GM18861 (cell line): ENCODE data around the gene DPEP1.
"Not testable (repeated sequence)": the region's sequence is repeated elsewhere in the genome, so short reads cannot be mapped to it uniquely, and the experiment has no call there.

Source experiments
- ATAC-seq: cut with Tn5 transposase; IDR thresholded peaks from one replicate; pipeline ENCODE4 v1.9.1; 2021; ENCODE audit not compliant: unreplicated experiment

The DPEP1 gene

DNA sequence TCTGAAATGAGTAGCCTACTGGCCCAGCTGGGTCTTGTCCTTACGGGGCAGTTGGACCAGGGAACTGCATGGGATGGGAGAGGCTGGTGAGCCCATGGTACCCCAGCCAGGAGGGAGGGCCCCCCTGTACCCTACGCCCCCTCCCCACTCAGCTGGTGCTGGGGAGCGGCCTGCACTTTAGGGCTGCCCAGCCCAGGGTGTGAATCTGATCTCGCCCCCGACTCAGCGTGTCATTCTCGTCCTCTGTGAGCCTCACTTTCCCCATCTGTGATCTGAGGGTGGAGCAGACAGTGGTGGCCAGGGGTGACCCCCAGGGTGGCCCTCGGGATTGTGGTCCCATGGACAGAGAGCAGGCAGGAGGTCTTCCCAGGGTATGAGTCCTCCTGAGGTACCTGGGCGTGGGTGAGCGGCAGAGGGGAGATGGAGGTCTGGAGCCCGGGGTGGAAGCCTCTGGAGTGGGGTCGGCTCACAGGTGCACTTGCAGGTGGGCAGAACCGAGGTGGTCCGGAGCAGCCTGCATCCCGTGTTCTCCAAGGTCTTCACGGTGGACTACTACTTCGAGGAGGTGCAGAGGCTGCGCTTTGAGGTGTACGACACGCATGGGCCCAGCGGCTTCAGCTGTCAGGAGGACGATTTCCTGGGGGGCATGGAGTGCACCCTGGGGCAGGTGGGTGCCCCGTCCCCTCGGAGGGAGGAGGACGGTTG, 36.2 kb upstream of the DPEP1 start:
- ATAC-seq, result no peak

DNA sequence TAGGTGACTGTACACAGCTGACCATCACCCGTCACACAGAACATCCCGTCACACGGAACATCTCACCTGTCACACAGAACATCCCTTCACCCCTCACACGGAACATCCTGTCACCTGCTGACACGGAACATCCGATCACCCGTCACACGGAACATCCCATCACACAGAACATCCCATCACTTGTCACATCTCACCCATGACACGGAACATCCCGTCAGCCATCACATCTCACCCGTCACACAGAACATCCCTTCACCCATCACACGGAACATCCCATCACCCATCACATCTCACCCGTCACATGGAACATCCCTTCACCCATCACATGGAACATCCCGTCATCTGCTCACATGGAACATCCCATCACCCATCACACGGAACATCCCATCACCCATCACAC, 34.1 kb upstream of the DPEP1 start:
- ATAC-seq, result no peak

DNA sequence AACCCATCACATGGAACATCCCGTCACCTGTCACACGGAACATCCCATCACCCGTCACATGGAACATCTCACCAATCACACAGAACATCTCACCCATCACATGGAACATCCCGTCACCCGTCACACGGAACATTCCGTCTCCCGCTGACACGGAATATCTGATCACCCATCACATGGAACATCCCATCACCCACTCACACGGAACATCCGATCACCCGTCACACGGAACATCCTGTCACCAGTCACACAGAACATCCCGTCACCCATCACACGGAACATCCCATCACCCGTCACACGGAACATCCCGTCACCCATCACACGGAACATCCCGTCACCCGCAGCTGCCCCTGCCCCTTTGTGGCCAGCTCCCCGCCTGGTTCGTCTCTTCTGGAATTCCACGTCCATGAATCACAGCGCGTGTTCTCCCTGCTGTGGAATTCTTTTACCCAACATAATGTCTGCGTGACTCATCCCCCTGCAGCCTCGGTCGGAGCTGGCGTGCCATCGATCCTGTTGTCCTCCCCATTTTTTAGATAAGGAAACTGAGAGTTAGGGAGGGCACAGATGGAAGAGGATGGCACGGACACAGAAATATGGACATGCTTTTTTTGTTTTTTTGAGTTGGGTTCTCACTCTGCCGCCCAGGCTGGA, 32.3 kb upstream of the DPEP1 start:
- ATAC-seq, result no peak

DNA sequence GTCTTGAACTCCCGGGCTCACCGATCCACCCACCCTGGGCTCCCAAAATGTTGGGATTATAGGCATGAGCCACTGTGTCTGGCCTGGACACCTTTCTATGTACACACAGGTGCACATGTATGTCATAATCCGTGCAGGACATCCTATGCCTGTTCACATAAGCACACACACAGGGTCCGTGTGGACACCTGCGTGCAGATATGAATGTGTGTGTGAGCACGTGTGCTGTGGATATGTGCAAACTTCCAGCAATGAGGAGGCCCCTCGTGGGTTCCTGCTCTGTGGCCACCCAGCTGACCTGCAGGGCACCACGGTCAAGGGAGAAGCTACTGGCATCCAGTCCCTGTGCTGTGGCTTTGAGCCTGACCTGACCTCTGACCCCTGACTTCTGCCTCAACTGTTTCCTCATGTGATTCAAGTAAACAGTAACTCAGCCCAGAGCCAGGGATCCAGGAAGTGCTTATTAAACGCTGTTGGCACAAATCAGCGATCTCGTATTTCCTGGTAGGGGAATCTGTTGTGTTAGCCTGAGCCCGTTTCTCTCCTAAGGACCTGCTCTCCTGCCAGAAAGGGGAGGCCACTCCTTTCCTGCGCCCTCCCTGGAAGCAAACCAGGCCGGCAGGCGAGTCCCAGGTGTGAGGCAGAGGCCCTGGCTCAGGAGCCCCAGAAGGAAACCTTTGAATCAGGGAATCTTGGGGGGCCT, 31.4 kb upstream of the DPEP1 start:
- no peak for ATAC-seq

DNA sequence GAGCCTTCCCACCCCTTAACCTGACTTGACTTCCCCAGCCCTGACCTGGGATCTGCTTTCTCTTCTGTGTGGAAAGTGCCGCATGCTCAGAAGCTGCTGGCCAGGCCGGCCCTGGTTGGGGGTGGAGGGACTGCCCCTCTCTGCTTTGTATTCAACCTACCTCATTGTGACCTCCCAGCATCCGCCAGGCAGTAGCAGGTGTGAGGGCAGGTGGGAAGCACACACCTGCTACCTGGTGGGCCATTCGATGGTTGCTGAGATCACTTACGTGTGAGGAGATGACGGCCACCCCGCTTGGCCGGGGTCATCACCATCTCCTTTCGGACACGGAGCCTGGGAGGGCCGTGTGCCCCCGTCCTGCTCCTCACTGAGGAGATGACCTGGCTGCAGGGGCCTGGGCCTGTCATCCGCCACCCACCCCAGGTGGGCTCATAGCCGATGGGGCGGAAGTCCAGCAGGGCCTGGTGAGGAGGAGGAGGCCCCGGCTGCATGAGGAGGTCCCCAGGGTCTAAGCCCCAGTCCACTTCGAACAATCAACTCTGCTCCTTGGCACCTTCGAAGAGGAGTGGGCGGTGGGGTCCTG, 30.7 kb upstream of the DPEP1 start:
- ATAC-seq, result no peak

DNA sequence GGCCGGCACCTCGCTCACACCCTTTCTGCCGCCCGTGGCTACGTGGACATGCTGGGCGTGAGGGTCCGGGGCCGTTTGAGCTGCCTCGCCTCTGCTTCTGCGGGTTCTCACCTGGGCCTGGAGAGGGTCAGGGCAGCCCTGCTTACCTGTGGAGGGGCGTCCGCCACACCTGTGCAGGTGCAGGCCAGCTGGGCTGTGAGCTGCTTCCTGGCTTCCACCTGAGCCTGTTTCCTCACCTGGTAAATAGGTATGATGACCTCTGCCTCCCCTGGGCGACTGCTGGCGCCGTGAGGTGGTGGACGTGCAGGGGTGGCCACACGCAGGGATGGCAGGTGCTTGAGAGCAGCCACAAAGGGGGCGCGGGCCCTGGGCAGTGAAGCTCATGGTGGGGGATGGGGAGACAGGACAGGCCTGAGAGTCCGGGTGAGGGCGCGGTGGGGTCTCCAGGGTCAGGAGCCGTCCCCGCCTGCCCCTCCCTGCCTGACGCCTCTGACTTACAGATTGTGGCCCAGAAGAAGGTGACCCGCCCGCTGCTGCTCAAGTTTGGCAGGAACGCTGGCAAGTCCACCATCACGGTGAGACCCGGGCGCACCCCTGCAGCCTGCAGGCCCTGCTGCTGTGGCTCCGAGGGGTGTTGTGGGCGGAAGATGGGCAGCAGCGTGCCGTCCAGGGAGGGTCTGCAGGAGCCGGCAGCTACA, 30.1 kb upstream of the DPEP1 start:
- no peak for ATAC-seq

DNA sequence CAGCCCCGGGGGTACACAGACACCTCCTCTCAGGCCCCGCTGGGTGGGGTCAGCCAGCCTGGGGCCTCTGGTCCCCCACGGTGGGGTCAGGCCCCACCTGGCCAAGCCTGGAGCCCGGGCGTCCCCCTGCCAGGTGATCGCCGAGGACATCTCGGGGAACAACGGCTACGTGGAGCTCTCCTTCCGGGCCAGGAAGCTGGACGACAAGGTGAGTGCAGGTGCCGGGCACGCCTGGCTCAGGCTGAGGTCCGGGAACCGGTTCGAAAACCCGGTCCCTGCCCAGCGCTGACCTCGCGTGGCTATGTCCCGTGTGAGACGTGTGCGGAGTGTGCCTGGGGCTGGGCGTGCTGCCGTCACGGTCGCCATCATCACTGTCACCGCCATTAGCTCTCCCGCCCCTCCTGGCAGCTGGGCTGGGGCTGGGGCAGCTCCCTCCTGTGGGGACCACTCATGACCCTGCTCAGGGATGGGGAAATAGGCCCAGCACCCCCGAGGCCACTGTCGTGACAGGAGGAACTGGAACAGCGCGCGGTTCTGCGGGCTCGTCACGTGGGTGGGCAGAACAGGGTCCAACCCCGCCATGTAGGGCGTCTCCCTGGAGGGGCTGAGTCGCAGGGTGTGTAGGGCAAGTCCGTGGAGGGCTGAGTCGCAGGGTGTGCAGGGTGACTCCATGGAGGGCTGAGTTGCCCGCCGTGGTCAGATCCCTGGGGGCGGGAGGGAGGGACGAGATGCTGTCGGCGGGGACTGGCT, 29.4 kb upstream of the DPEP1 start:
- ATAC-seq, result no peak

DNA sequence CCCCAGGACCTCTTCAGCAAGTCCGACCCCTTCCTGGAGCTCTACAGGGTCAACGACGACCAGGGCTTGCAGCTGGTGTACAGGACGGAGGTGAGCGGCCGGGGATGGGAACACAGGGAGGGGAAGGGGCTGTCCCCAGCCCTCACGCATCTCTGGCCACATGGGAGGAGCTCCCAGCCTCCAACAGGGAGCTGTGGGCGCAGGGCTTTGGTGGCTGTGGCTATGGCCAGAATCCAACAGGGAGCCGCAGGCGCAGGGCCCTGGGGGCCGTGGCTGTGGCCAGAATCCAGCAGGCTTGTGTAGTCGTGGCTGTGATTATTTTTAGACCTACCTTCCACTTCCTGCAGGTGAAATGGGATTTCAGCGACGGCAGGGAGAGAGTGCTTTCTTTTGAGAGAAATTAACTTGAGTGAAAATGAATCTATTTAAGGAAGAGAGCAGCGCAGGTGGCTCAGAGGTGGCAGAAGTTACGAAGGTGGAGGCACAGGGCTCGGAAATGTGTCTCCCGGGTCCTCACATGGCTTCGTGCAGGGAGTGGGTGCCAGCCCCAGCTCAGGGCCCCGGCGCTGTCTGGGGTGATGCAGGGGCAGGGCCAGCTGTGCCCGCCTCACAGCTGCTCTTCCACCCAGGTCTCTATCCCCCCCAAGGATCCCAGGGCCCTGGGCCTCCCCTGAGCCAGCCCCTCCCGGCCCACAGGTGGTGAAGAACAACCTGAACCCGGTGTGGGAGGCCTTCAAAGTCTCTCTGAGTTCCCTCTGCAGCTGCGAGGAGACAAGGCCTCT, 28.5 kb upstream of the DPEP1 start:
- ATAC-seq, result no peak

DNA sequence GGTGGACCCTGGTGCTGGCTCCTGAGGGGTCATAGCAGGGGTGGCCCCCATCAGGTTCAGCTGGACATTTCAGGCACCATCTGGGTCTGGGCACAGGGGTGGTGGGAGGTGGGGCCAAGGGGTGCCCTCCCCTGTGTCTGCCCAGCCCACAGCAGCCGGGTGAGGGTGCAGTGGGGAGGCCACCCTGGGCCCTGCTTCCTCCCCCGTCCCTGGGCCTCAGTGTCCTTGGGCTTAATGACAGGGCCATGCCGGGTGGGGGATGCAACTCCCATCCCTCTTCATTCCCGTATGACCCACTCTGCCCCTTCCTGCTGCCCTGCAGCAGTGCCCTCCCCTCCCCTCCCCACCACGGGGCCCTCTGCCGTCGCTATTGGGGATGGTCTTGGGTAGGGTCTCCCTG, 27.2 kb upstream of the DPEP1 start:
- ATAC-seq, result no peak

DNA sequence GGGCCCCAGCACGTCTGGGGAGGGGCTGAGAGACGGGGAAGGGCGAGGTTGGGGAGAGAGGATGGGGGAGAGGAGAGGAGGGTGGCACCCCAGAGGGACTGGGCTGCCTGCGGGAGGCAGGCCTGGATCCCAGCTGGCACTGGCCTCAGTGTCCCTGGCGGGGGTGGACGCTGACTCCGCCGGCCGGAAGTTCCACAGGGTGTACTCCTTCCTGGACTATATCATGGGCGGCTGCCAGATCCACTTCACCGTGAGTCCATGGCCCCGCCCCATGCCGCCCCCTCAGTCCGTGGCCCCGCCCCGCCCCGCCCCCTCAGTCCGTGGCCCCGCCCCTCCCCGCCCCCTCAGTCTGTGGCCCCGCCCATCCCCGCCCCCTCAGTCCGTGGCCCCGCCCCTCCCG, 26.6 kb upstream of the DPEP1 start:
- ATAC-seq, result no peak

DNA sequence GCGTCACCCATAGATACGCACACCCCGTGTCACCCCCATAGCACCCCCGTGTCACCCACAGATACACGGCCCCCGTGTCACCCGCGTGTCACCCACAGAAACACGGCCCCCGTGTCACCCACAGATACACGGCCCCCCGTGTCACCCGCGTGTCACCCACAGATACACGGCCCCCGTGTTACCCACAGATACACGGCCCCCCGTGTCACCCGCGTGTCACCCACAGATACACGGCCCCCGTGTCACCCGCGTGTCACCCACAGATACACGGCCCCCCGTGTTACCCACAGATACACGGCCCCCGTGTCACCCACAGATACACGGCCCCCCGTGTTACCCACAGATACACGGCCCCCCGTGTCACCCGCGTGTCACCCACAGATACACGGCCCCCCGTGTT, 25.8 kb upstream of the DPEP1 start:
- ATAC-seq, result not testable (repeated sequence)

DNA sequence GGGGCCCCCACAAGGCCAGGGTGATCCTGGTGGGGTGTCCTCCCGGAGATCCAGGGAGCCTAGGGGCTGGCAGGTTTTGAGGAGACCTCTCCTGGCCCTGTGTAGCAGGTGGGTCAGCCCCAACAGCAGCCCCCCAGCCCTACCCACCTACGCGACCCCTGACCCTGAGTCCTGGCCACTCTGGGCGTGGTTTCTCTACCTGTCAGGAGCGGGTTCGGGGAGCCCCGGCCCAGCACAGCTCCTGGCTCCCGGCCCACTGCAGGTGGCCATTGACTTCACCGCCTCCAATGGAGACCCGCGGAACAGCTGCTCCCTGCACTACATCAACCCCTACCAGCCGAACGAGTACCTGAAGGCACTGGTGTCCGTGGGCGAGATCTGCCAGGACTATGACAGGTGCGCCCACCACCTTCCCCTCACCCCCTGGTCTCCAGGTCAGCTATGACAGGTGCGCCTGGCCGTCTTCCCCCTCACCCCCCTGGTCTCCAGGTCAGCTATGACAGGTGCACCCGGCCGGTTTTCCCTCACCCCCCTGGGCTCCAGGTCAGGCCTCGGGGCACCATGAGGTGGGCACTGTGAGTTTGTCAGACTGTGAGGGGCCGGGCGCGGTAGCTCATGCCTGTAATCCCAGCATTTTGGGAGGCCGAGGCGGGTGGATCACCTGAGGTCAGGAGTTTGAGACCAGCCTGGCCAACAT, 24.9 kb upstream of the DPEP1 start:
- ATAC-seq, result no peak

DNA sequence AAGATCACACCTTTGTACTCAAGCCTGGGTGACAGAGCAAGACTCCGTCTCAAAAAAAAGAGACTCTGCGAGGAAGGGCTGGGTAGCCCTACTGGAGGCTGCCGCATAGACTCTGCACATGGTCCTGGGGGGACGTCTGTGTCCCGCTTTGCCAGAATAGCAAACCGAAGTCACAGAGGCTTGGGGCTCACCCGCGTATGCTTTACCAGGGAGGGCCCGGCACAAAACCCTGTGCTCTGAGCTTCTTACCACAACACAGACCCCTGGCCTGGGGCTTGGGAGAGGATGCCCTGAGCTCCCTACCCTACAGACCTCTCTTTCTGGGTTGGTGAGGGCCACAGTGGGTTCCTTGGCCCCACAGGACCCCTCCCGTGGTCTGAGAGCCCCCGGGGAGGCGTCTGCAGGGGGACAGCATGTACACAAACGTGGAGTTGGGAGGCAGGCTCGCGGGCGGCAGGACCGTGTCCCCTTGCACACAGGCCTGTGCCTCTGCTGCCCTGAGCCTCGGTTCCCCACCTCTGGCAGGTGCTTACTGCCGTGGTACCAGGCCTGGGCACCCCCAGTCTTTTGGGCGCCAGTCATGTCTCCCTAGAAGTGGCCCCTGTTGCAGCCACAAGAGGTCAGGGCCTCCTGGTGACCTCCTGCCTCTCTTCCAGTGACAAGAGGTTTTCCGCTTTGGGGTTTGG, 24.1 kb upstream of the DPEP1 start:
- no peak for ATAC-seq

DNA sequence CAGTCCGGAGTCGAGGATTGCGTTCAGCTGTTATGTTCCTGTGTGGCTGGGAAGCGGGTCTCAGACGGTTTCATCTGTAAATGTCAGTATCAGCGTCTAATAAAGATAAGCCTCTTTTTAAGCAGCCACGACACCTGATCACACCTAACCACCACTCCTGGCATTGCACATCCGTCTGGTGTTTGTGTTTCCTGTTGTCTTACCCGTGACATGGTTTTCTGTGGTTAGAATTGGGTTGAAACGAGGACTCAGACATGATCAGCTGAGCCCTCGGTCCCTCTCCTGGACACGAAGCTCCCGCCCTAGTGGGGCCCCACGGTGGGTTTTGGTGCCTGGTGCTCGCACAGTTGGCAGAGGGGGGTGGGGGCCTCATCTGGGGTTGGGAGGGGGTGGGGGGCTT, 19.6 kb upstream of the DPEP1 start:
- no peak for ATAC-seq

DNA sequence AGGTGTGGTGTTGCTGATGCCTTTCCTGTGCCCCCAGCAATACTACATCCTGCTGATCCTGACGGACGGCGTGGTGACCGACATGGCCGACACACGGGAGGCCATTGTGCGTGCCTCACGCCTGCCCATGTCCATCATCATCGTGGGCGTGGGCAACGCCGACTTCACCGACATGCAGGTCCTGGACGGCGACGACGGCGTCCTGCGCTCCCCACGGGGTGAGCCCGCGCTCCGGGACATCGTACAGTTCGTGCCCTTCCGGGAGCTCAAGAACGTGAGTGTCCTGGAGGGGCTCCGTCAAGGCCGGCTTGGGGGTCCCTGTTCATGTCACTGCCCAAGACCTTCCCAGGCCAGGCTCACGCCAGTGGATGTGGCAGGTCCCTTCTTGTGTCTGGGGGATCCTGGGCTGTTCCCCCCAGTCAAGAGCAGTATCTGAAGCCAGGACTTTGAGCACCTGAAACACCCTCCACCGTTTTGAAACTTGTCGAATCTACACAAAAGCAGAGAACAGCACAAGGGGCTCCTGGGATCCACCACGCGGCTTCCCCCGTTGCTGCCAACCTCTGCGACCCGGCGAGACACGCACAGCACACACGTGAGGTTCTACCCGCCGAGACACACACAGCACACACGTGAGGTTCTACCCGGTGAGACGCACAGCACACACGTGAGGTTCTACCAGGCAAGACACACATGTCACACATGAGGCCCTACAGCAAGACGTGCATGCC, 17.9 kb upstream of the DPEP1 start:
- no peak for ATAC-seq

DNA sequence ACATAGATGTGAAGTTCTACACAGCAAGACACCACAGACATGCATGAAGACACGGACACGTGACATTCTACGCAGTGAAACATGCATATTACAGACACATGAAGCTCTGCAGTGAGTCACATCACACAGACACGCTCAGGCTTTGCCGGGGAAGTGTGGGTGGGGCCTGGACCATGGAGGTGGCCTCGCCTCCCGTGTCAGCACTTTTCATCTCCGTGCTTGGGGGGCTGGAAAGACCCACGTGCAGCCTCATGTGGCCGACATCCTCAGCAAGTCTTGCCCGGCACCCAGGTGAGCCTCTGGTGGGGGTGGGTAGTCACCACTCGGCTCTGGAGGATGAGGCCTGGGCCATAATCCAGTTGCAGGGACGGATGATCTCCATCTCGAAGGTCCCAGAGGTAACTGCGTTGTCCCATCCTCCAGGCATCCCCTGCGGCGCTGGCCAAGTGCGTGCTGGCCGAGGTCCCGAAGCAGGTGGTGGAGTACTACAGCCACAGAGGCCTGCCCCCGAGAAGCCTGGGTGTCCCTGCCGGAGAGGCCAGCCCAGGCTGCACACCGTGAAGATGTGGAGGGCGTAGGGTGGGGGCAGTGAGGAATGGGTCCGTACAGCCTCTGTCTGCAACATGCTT, 17.3 kb upstream of the DPEP1 start:
- no peak for ATAC-seq

DNA sequence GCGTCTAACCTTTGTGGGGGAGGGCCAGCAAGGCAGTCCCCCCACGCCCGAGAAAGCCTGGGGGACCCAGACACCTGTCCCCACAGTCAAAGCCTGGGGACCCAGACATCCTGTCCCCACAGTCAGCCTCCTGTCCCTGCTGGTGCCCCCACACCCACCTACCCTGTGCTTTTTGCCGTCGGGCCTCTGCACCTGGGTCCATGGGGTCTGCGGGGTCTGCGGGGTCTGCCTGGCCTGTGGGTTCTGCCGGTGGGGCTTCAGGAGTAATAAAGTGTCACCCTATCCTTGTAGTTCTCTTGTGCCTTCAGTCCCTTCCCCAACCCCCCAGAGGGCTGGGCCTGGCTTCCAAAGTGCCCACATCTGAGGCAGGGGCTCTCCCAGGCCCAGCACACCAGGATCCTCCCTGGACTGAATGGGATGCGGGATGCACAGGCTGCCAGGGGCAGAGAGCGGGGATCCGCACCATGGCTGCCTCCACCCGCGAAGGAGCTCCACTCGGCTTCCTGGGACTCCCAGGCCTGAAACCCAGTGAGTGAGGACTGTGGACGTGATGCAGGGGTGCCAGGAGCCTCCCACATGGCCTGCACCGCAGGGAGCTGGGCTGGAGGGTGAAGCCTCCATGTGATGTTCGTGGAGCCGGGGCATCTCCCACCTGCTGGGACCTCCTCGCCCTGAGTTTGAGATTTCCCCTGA, 16.3 kb upstream of the DPEP1 start:
- no peak for ATAC-seq
